ENCODE measurements around the gene CELSR1.

Gene CELSR1

GRCh38 chr22:46443850-46444389, 93.5 kb downstream of the CELSR1 start:
- peak; percentile 69 for DNase-seq (ENCODE audit: low spot score)

DNA sequence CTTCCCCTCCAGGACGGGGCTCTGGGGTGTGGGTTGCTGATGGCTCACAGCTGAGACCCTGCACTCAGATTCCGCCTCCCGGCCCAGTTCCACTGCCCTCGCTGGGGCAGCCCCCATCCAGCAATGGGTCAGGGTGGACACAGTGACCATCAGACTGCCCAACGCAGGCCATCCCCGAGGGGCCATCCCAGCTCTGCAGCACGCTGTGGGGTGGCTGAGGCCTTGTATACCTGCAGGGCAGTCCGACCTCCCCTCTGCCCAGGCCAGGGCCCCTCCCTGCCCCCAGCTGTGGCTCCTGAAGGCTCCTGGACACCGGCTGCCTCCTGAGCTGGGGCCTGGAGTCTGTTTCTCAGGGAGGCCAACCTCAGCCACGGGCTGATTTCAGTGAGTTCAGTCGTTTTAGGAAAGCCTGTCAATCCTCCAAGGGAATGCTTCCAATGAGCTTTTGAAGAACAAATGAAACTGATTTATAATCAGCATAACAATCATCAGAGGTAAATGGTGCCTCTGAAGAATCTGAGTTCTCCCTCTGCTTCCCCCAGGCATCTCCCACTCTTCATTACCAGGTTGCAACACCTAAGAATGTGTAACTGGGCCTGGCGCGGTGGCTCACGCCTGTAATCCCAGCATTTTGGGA, 95.1 kb downstream of the CELSR1 start:
- no peak for DNase-seq (ENCODE audit: low spot score)

GRCh38 chr22:46439576-46440465, 97.6 kb downstream of the CELSR1 start:
- no peak for DNase-seq (ENCODE audit: low spot score)

- DNase-seq (ENCODE audit: low spot score), result no peak
These were observed 98.3 kb downstream of the CELSR1 start for GRCh38 chr22:46439111-46439510.

- DNase-seq (ENCODE audit: low spot score), result no peak
These were observed 99.6 kb downstream of the CELSR1 start for GRCh38 chr22:46437671-46438440.

DNA sequence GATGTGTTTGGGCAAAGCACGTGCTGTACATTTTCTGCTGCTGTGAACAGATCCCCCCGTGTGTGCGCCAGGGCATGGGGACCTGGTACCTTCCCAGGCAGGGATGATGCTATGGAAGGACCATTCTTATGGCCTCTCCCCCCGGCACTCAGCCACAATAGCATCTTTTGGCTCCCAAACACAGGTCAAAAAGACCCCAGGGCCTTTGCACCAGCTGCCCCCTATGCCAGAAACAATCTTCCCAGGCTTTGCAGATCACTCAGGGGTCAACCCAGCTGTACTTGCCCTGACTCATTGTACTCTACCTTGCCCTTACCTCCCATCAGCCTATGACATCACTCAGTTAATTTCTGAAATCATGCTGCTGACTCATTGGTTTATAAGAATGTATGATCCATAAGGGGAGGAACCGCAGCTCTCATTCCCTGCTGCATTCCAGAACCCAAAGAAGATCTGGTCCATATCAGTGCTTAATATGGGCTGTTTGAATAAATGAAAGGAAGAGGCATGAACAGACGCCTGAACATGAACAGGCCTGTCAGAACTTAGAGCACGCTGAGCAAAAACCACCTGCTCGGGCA, 100.7 kb downstream of the CELSR1 start:
- no peak for DNase-seq (ENCODE audit: low spot score)

GRCh38 chr22:46433318-46433717, 104.1 kb downstream of the CELSR1 start:
- no peak for DNase-seq (ENCODE audit: low spot score)

GRCh38 chr22:46432164-46433068, 105.0 kb downstream of the CELSR1 start:
- DNase-seq (ENCODE audit: low spot score), result no peak

DNA sequence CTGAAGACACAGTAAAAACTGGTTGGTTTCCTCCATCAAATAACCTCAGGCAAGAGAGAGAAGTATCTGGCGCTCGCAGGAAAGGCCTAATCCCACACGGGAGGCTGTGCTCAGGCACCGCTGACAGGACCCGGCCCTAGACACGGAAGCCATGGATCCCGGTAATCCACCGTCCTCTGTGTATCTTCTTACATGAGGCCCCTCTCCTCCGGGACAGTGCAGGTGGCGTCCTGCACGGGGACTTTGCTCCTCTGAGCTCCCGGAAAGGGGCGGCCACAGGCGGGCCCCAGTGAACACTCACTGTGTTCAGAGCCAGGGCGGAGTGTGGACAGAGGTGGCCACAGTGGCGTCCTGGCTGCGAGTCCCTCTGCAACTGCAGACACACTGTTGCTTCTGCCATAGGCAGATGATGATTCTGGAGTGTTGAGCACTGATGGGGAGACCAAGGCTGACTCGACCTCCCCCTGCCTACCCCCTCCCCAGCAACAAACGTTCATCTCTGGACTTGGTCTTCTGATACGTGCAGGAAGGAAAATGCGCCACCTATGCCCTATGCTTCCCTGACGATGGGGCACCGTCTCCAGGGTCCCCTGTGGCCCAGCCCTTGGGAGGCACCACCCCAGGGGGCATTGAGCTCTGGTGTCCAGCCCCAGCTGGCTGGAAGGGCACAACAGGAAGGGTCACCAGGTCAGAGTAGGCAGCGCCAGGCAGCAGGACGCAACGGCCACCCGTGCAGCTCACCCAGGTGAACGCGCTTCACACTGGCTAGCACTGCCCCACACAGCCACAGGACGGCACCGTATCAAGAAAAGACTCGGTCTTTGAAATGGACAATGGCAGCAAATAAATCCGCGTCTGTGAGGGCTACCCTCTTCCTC, 106.2 kb downstream of the CELSR1 start:
- peak; percentile 82 for DNase-seq (ENCODE audit: low spot score)

DNA sequence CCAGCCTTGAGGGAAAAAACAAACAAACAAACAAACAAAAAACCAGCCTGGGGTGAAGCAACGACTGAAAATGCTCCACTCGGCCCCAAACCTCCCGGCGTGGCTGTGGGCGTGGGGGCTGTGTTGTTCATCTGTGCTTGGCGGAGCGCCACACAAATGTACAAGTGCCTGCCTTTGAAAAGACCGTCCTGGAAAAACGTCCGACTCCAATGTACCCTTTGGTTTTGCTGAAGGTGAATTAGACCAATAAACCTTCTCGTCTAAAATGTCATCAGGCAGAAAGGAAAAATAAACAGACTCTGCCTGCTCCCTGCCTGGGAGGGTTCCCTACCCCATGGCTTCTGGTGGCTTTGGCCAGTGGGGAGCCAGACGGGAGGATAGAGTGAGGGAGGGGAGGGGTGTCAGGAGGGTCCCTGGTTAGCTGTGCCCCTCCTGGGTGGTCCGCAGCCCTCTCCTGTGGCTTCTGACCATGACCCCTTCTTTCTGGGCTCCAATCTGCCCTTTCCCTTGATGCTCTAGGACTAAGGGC, 108.0 kb downstream of the CELSR1 start:
- no peak for DNase-seq (ENCODE audit: low spot score)

DNA sequence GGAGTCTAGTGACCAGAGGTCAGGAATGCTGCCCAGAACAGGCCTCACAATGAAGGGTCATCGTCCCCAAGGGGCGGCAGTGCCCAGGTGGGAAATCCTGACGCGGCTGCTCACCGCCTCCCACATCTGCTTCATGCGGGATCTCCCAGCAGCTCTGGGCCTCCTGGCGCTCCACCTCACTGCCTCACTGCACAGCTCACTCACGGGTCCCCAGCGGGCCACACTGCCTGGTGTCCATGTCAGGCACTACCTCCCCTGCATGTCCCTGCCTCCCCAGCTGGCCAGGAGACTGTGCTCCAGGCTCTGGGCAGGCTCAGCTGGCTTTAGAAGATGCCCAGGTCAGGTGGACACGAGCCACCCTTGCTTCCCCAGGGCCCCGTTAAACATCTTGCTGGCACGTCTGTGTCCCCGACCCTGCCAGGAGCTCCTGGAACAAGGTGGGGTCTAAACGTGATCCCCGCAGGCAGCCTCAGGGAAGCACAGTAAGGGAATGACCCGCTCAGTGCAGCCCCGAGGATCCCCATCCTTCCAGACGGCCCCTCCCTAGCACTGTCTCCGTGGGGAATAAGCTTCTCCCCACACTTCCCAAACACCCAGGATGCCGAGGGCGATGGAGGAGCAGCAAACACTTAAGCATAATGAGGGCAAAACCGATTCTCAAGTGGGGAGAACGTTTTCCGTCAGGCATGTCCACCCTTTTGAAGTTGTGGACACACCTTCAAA, 108.7 kb downstream of the CELSR1 start:
- no peak for DNase-seq (ENCODE audit: low spot score)

DNA sequence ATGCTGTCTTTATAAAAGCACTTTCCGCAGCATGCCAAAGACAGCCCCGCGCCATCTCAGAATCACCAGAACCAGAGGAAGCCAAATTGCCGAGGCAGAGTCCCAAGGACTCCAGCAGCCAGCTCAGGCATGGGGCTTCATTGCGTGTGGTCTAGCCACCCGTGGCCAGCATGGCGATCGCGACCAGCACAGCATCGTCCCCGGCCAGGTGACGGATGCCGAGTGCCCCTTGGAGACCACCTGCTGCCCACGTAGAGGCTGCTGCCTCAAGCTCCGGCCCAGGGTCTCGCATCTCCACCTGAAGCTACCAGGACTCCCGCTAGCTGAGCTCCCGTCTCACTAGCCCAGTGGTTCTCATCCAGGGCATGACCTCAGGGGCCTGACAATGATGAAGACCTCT, 109.2 kb downstream of the CELSR1 start:
- DNase-seq (ENCODE audit: low spot score), result no peak

DNA sequence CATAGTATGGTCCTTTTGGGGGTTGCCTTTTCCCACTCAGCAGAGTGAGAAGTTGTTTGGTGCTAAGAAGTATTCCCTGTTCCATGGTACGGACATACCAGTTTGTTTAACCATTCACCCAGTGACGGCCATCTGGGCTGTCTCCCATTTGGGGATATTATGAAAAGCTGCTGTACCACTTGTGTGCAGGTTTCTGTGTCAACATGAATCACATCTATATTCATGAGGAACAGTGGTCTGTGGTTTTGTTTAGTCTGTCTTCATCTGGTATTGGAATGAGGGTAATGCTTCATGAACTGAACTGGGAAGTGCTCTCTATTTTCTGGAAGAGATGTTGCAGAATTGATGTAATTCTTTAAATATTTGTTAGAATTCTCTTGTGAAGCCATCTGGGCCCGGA, 112.4 kb downstream of the CELSR1 start:
- no peak for DNase-seq (ENCODE audit: low spot score)

- DNase-seq (ENCODE audit: low spot score), result no peak
These were observed 112.9 kb downstream of the CELSR1 start for GRCh38 chr22:46424496-46424895.

DNA sequence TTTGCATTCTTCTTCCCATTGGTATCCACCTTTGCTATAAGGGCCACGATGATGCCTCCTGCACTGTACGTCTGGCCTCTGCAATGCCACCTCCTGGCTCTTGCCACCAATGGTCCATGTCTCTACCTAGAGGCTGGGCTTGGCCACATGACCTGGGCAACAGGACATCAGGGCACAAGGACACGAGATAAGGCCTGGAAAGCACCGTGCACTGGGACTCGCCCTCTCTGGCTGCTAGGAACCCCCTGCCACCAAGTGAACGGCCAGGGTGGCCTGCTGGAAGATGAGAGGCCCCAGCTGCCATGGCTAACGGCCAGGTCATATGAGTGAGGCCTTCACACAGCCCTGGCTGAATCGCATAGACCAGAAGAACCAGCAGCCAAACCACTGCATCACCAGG, 114.5 kb downstream of the CELSR1 start:
- no peak for DNase-seq (ENCODE audit: low spot score)

DNA sequence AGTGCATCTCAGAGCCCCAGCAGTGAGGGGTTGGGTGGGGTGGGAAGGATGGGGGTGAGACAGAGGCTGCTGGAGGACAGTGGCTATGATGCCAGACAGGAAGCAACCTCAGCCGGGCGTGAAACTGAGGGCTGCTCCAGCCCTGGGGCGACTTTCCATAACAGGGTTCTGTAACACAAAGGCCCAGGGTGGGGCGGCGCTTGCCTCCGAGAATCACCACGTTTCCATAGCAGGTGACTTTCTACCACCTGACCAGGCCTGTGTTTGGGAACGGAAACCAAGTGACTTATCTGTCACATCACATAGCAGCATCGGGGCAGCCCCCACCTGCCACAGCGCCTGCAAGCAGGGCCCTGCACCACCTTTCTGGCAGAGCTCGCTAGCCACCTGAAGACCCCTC, 116.2 kb downstream of the CELSR1 start:
- no peak for DNase-seq (ENCODE audit: low spot score)

DNA sequence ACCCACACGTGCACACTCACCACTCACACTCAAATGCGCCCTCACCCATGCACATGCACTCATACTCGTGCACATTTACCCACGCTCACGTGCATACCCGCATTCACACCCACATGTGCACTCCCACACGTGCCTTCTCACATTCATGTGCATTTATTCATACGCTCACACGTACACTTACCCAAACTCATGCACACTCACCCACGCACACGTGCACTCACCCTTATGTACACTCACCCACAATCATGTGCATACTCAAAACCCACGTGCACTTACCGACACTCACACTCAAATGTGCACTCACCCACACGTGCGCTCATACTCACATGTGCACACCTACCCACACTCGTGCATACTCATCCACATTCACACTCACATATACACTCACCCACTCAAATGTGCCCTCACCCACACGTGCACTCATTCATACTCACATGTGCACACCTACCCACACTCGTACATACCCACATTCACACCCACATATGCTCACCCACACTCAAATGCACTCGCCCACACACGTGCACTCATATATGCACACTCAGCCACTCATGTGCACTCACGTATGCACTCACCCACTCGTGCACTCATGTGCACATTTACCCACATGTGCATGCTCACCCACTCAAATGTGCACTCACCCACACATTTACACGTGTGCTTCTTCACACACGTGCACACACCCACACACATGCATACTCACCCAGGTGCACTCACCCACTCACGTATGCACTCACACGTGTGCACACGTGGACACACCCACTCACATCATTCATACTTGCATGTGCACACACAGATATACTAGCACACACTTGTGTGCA, 117.5 kb downstream of the CELSR1 start:
- DNase-seq (ENCODE audit: low spot score), result no peak

GRCh38 chr22:46418827-46419226, 118.6 kb downstream of the CELSR1 start:
- DNase-seq (ENCODE audit: low spot score), result no peak

Measured in HuH-7 (cell line).